NT2/D1 (cell line): ENCODE data around the gene LIMD2.

Experiments used
- DNase-seq: peaks from one replicate; pipeline ENCODE4 v3.0.0-alpha.2; 2011; ENCODE audit warnings: low read depth, low spot score
- H3K27me3 ChIP-seq: 2 replicates; pipeline ENCODE4 v1.6.0; 2011; ENCODE audit warnings: mild to moderate bottlenecking; ENCODE audit not compliant: insufficient read length, insufficient read depth
- H3K36me3 ChIP-seq: 2 replicates; pipeline ENCODE4 v1.6.1; 2011; ENCODE audit warnings: mild to moderate bottlenecking, low read length, mixed read lengths; ENCODE audit not compliant: insufficient read depth, insufficient read length
- H3K4me1 ChIP-seq: 2 replicates; pipeline ENCODE4 v1.5.1; 2011; ENCODE audit not compliant: insufficient read depth, insufficient read length
- H3K4me3 ChIP-seq: 2 replicates; pipeline ENCODE4 v1.5.1; 2011; ENCODE audit warnings: low read depth; ENCODE audit not compliant: insufficient read length
- H3K9ac ChIP-seq: 2 replicates; pipeline ENCODE4 v1.6.0; 2011; ENCODE audit warnings: low read depth; ENCODE audit not compliant: insufficient read length
- H3K9me3 ChIP-seq: 2 replicates; pipeline ENCODE4 v1.5.1; 2011; ENCODE audit warnings: mild to moderate bottlenecking, low read length; ENCODE audit not compliant: insufficient read depth
- SUZ12 ChIP-seq: IDR thresholded peaks from 2 replicates; pipeline ENCODE4 v1.6.1; 2011; ENCODE audit not compliant: insufficient read length, insufficient read depth; ENCODE audit errors: extremely low read depth
- YY1 ChIP-seq: IDR thresholded peaks from 2 replicates; pipeline ENCODE4 v1.6.1; 2011; ENCODE audit not compliant: insufficient read length, insufficient read depth
- ZNF274 ChIP-seq: IDR thresholded peaks from 2 replicates; pipeline ENCODE4 v1.6.1; 2011; ENCODE audit warnings: mild to moderate bottlenecking, low read depth, low read length

Gene LIMD2

DNA sequence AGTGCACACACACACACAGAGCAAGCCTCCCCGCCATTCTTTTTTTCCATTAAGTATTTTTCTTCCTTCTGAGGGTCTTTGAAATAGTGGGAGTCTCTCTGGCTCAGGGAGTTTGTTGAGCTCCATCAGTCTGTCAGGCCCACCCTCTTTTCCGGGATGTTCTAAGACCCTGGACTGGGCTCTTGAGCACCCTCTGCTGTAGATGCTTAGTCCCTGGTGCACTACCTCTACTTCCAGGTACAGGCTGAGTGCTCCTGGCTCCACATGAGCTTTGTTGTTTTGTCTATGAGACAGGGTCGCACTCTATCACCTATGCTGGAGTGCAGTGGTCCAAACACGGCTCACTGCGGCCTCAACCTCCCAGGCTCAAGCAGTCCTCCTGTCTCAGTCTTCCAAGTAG lies 20.7 kb downstream of the LIMD2 start:
- DNase-seq, result no peak
- Histone ChIP-seq H3K27me3 (no peaks in the 10 kb centered on the region), H3K36me3 (peaks cover 47% of the 10 kb centered on the region), H3K9ac (no peak overlapping the region), H3K4me1 (peaks cover 6% of the 10 kb centered on the region), H3K4me3 (no peak overlapping the region), H3K9me3 (no peaks in the 10 kb centered on the region)
- TF ChIP-seq SUZ12 (no peak), ZNF274 (no peak)

GRCh38 chr17:63676584-63676983 lies 23.3 kb downstream of the LIMD2 start:
- DNase-seq, result no peak
- TF ChIP-seq ZNF274, result no peak
- no peak for TF ChIP-seq SUZ12
- no peak for TF ChIP-seq YY1
- Histone ChIP-seq H3K4me1 (peaks cover 6% of the 10 kb centered on the region), H3K9me3 (no peaks in the 10 kb centered on the region), H3K36me3 (peaks cover 34% of the 10 kb centered on the region), H3K4me3 (no peak overlapping the region), H3K9ac (no peak overlapping the region), H3K27me3 (no peaks in the 10 kb centered on the region)

DNA sequence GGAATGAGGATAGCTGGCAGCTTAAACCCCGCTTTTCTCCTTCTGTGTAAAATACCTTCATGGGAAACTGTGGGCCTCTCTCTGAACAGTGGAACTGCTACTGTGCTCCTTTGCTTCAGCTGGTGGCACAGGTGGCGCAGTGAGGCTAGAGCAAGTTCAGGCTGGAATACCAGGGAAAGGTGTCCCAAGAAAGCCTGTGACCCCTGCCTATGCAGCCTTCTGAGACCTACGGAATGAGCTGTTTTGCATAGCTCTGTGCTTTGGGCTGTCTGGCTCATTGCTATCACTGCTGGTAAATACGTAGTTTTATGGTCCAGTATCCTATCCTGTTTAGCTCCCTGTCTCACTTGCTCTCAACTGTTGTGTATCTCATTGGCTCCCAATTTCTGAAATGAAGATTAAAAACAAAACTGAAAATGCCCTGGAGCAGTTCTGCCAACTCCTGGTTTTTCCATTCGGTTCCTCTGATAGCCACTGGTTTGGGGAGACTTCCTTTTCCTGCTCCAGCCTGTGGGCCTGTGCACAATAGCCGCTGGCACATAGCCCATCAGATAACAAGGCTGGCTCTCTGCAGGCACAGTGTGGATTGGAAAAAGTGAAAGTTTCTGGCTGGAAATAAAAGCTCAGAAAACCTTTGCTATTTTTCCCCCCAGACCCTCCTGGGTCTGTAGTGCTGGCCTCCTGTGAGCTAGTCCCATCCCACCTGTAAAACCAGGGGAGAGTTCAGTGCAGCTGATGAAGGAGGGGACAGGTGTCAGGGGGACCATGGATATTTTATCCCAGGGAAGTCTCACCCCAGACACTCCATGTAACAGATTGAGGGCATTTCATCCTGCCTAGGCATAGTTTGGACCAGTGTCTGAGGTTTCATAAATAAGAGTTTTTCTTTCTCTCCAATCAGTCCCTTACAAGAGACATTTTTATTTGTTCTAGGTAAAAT lies 24.0 kb downstream of the LIMD2 start:
- TF ChIP-seq ZNF274 (no peak), SUZ12 (no peak), YY1 (no peak)
- Histone ChIP-seq H3K27me3 (no peaks in the 10 kb centered on the region), H3K9ac (no peak overlapping the region), H3K9me3 (no peaks in the 10 kb centered on the region), H3K4me3 (no peak overlapping the region), H3K4me1 (peaks cover 6% of the 10 kb centered on the region), H3K36me3 (peaks cover 34% of the 10 kb centered on the region)
- no peak for DNase-seq

DNA sequence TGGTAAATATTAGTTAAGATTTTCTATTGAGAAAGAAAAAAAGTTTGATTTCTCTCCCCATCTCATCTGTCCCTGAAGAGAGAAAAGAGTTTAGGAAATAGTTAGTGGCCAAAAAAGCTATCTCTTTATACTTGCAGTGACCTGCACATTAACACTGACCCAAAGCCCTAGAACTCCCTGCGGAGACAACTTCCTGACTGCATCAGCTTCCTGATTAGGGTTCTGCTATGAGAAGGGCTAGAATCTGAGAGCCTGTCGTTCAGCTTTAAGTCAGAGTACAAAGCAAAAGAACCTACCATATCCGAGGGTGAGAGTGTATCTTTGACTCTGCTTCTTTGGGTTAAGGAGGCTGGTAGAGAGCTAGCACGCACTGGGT lies 24.7 kb downstream of the LIMD2 start:
- Histone ChIP-seq H3K27me3 (no peaks in the 10 kb centered on the region), H3K4me1 (peaks cover 6% of the 10 kb centered on the region), H3K4me3 (no peak overlapping the region), H3K36me3 (peaks cover 37% of the 10 kb centered on the region), H3K9me3 (no peaks in the 10 kb centered on the region), H3K9ac (no peak overlapping the region)
- DNase-seq, result no peak
- TF ChIP-seq ZNF274, result no peak
- no peak for TF ChIP-seq SUZ12
- TF ChIP-seq YY1, result no peak

GRCh38 chr17:63672856-63673255 lies 27.1 kb downstream of the LIMD2 start:
- Histone ChIP-seq H3K4me3 (no peak overlapping the region), H3K4me1 (peaks cover 6% of the 10 kb centered on the region), H3K9me3 (no peaks in the 10 kb centered on the region), H3K27me3 (no peaks in the 10 kb centered on the region), H3K36me3 (peaks cover 52% of the 10 kb centered on the region), H3K9ac (no peak overlapping the region)
- TF ChIP-seq YY1, result no peak
- DNase-seq, result no peak

- H3K9ac ChIP-seq, result no peak overlapping the region
- H3K4me1 ChIP-seq, result no peaks in the 10 kb centered on the region
- TF ChIP-seq SUZ12 (no peak), YY1 (no peak), ZNF274 (no peak)
- no peaks in the 10 kb centered on the region for H3K9me3 ChIP-seq
- peaks cover 63% of the 10 kb centered on the region for H3K36me3 ChIP-seq
- no peak for DNase-seq
- H3K27me3 ChIP-seq, result no peaks in the 10 kb centered on the region
- no peak overlapping the region for H3K4me3 ChIP-seq
Observed at GRCh38 chr17:63665527-63666214, 34.3 kb downstream of the LIMD2 start.

DNA sequence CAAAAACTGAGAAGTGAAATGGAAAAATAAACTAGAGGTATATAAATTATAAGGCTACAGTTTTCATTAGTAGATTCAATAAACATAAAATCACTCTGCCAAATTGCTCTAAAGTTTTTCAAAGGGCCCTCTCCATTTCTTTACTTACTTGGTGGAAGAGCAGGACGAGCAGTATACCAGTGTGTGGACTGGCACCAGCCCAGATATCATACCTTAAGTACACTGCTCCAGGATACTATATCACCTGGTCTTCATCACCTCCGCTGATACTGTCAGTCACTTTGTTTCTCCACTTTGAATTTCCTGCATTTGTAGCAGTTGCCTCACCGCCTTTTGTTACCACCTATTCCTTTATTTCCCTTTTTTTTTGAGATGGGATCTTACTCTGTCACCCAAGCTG lies 40.1 kb downstream of the LIMD2 start:
- H3K9ac ChIP-seq, result no peak overlapping the region
- no peaks in the 10 kb centered on the region for H3K27me3 ChIP-seq
- H3K36me3 ChIP-seq, result peaks cover 40% of the 10 kb centered on the region
- H3K4me3 ChIP-seq, result no peak overlapping the region
- DNase-seq, result no peak
- no peaks in the 10 kb centered on the region for H3K4me1 ChIP-seq
- H3K9me3 ChIP-seq, result no peaks in the 10 kb centered on the region
- TF ChIP-seq SUZ12, result no peak
- TF ChIP-seq YY1, result no peak
- no peak for TF ChIP-seq ZNF274
